ENCODE results near the gene IBTK.

- TF ChIP-seq CTCF (IDR thresholded peaks at IDR 0.05) (no peak), POLR2A (IDR thresholded peaks at IDR 0.05) (no peak)
Measured at GRCh38 chr6:82216549-82216948, 31.0 kb downstream of the IBTK start.

Data from prostate gland (tissue), 2 donors.